ENCODE measurements around the gene TMEM92. TPM values are rescaled to one million over a fixed set of nuclear protein-coding genes. Genes with fewer than 3 reads are reported as not detected.

Gene TMEM92
- total RNA-seq, 4 donors from 2014 or later, result 0.16 TPM; not detected in 3

GRCh38 chr17:50257676-50258224, 16.5 kb upstream of the TMEM92 start:
- Histone ChIP-seq H3K4me1 (peaks cover 0 to 34% (median 4%) of the 10 kb centered on the region in 3 donors), H3K9me3 (no peaks in the 10 kb centered on the region), H3K27ac (peak overlapping the region in 3 of 4 donors; percentile 26 to 61 (median 35)), H3K4me3 (no peak overlapping the region), H3K27me3 (peaks cover 12% of the 10 kb centered on the region), H3K36me3 (no peaks in the 10 kb centered on the region)
- TF ChIP-seq POLR2A (IDR thresholded peaks at IDR 0.05) (no peak), CTCF (IDR thresholded peaks at IDR 0.05) (no peak), POLR2AphosphoS5 (IDR thresholded peaks at IDR 0.05) (no peak), EP300 (IDR thresholded peaks at IDR 0.05) (no peak)
- peak; percentile 37 for ATAC-seq
- WGBS, 2 donors (ENCODE audit: low coverage in 1 of 2), result no CpG with 5 or more reads among the region's 15 CpGs

GRCh38 chr17:50258647-50259476, 15.4 kb upstream of the TMEM92 start:
- H3K27ac ChIP-seq, result peak overlapping the region in 3 of 4 donors; percentile 45 to 61 (median 48)
- H3K27me3 ChIP-seq, result peaks cover 12% of the 10 kb centered on the region
- peaks cover 0 to 38% (median 4%) of the 10 kb centered on the region in 3 donors for H3K4me1 ChIP-seq
- ATAC-seq, result peak; percentile 46
- WGBS, 2 donors (ENCODE audit: low coverage in 1 of 2), result no CpG with 5 or more reads among the region's 13 CpGs
- no peak overlapping the region for H3K4me3 ChIP-seq
- no peaks in the 10 kb centered on the region for H3K36me3 ChIP-seq
- no peaks in the 10 kb centered on the region for H3K9me3 ChIP-seq
- no peak for TF ChIP-seq CTCF (IDR thresholded peaks at IDR 0.05)
- no peak for TF ChIP-seq POLR2AphosphoS5 (IDR thresholded peaks at IDR 0.05)
- TF ChIP-seq EP300 (IDR thresholded peaks at IDR 0.05), result no peak
- TF ChIP-seq POLR2A (IDR thresholded peaks at IDR 0.05), result no peak

GRCh38 chr17:50259477-50260324, 14.6 kb upstream of the TMEM92 start:
- WGBS, 2 donors (ENCODE audit: low coverage in 1 of 2), result 35 to 48% methylated on average over 6 to 9 of the region's 19 CpGs
- H3K27me3 ChIP-seq, result peaks cover 12% of the 10 kb centered on the region
- no peaks in the 10 kb centered on the region for H3K9me3 ChIP-seq
- ATAC-seq, result no peak
- TF ChIP-seq EP300 (IDR thresholded peaks at IDR 0.05), result no peak
- TF ChIP-seq CTCF (IDR thresholded peaks at IDR 0.05), result no peak
- no peak for TF ChIP-seq POLR2AphosphoS5 (IDR thresholded peaks at IDR 0.05)
- TF ChIP-seq POLR2A (IDR thresholded peaks at IDR 0.05), result no peak
- peaks cover 0 to 46% (median 10%) of the 10 kb centered on the region in 3 donors for H3K4me1 ChIP-seq
- peak overlapping the region in 3 of 4 donors; percentile 45 to 48 (median 47) for H3K27ac ChIP-seq
- H3K4me3 ChIP-seq, result no peak overlapping the region
- H3K36me3 ChIP-seq, result no peaks in the 10 kb centered on the region

- H3K4me3 ChIP-seq, result no peak overlapping the region
- TF ChIP-seq POLR2AphosphoS5 (IDR thresholded peaks at IDR 0.05), result no peak
- no peak for TF ChIP-seq POLR2A (IDR thresholded peaks at IDR 0.05)
- TF ChIP-seq CTCF (IDR thresholded peaks at IDR 0.05), result no peak
- TF ChIP-seq EP300 (IDR thresholded peaks at IDR 0.05), result no peak
- no peaks in the 10 kb centered on the region for H3K9me3 ChIP-seq
- 94 to 100% methylated on average over 1 to 2 of the region's 6 CpGs for WGBS, 2 donors (ENCODE audit: low coverage in 1 of 2)
- ATAC-seq, result no peak
- H3K27me3 ChIP-seq, result peaks cover 12% of the 10 kb centered on the region
- H3K27ac ChIP-seq, result no peak overlapping the region
- H3K4me1 ChIP-seq, result peaks cover 0 to 53% (median 10%) of the 10 kb centered on the region in 3 donors
- H3K36me3 ChIP-seq, result no peaks in the 10 kb centered on the region
These were observed 13.8 kb upstream of the TMEM92 start for GRCh38 chr17:50260501-50260911.
